PFSK-1 (cell line): ENCODE data around the gene AKIP1.

Source experiments
- FOXP2 ChIP-seq: optimal IDR thresholded peaks from 2 replicates; pipeline ENCODE3; 2011; ENCODE audit warnings: borderline replicate concordance, control low read depth, inconsistent platforms; ENCODE audit not compliant: insufficient read depth; ENCODE audit errors: extremely low read length, extremely low read depth
- POLR2AphosphoS5 ChIP-seq: IDR thresholded peaks from 2 replicates; pipeline ENCODE4 v1.6.1; 2012; ENCODE audit warnings: low read depth, mild to moderate bottlenecking, control low read depth, low read length, moderate library complexity
- SIN3A ChIP-seq: IDR thresholded peaks from 2 replicates; pipeline ENCODE4 v1.6.1; 2012; ENCODE audit warnings: mild to moderate bottlenecking, low read length, moderate library complexity, borderline replicate concordance; ENCODE audit not compliant: insufficient read depth
- TAF1 ChIP-seq: IDR thresholded peaks from 2 replicates; pipeline ENCODE4 v1.6.1; 2012; ENCODE audit warnings: low read length, control low read depth, borderline replicate concordance; ENCODE audit not compliant: insufficient read depth
- TF ChIP-seq, protein P1 (sequence below), 2 experiments: IDR thresholded peaks; 2 replicates each; pipeline versions ENCODE4 v1.6.1 to v1.8.0; 2011 to 2012; ENCODE audit warnings: low read depth in 2 of 2, low read length in 2 of 2, control low read depth in 1 of 2, inconsistent platforms in 1 of 2, mild to moderate bottlenecking in 1 of 2, moderate library complexity in 1 of 2; ENCODE audit not compliant: insufficient read depth in 1 of 2

Gene AKIP1

DNA sequence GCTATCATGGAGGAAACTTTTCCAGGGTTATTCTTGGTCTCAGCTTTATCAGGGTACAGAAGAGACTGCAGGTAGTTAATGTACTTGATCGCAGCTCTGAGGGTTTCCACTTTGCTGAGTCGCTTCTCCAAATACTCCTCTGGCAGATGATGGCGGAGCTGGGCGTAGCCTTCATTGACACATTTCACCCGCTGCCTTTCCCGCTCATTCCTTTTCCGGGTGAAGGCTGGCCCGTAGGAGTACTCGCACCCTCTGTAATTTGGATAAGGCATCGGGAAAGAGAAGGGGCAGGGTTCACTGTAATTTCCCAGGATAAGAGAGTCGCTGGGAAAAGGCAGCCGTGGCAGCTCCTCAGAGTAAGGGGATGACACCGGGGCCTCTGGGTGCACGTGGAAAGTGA is 26.7 kb downstream of the AKIP1 start:
- TF ChIP-seq POLR2AphosphoS5: no peak
- no peak for TF ChIP-seq SIN3A
- no peak for TF ChIP-seq FOXP2
- TF ChIP-seq, protein P1, sequence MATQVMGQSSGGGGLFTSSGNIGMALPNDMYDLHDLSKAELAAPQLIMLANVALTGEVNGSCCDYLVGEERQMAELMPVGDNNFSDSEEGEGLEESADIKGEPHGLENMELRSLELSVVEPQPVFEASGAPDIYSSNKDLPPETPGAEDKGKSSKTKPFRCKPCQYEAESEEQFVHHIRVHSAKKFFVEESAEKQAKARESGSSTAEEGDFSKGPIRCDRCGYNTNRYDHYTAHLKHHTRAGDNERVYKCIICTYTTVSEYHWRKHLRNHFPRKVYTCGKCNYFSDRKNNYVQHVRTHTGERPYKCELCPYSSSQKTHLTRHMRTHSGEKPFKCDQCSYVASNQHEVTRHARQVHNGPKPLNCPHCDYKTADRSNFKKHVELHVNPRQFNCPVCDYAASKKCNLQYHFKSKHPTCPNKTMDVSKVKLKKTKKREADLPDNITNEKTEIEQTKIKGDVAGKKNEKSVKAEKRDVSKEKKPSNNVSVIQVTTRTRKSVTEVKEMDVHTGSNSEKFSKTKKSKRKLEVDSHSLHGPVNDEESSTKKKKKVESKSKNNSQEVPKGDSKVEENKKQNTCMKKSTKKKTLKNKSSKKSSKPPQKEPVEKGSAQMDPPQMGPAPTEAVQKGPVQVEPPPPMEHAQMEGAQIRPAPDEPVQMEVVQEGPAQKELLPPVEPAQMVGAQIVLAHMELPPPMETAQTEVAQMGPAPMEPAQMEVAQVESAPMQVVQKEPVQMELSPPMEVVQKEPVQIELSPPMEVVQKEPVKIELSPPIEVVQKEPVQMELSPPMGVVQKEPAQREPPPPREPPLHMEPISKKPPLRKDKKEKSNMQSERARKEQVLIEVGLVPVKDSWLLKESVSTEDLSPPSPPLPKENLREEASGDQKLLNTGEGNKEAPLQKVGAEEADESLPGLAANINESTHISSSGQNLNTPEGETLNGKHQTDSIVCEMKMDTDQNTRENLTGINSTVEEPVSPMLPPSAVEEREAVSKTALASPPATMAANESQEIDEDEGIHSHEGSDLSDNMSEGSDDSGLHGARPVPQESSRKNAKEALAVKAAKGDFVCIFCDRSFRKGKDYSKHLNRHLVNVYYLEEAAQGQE (IDR thresholded peaks at IDR 0.05; ENCODE audit: insufficient read depth in 1 of 2, low read depth in 2 of 2, low read length in 2 of 2): no peak
- TF ChIP-seq TAF1: no peak

- TF ChIP-seq TAF1 (no peak), POLR2AphosphoS5 (no peak)
Measured at GRCh38 chr11:8941341-8942103, 30.5 kb downstream of the AKIP1 start.

DNA sequence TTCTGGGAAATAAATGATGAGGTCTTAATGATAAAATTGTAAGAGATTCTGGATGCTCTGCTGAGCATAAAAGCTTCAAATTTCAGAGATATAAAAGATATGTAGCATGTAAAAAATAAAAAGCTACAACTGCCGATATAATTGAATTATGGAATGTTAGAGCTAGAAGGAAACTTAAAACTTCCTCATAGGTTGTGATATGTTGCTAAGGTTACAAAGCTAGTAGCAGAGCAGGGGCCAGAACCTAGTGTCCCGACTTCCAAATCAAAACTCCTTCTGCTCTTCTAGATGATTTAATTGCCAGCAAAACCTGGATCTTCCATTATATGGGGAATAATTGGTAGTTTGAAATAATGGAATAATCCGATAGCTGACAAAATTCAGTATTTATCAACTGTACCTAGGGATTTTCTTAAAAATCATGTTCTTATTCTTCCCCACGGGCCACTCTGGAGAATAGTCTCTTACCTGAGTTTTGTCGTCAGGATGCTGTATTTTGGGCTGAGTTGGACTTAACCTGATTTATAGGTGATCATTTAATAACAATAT is 31.6 kb downstream of the AKIP1 start, which contains the start of gene ASCL3:
Gene ASCL3 (minus strand): TSS at position 499 of the 549 bp plus-strand sequence. CDS start 4,855 bp downstream, outside the sequence.
- TF ChIP-seq SIN3A: no peak
- TF ChIP-seq, protein P1 (IDR thresholded peaks at IDR 0.05; ENCODE audit: insufficient read depth in 1 of 2, low read depth in 2 of 2, low read length in 2 of 2): no peak

GRCh38 chr11:8947230-8947943 is 36.4 kb downstream of the AKIP1 start:
- TF ChIP-seq SIN3A: no peak
- no peak for TF ChIP-seq FOXP2
- TF ChIP-seq, protein P1 (IDR thresholded peaks at IDR 0.05; ENCODE audit: insufficient read depth in 1 of 2, low read depth in 2 of 2, low read length in 2 of 2): no peak
- no peak for TF ChIP-seq POLR2AphosphoS5
- no peak for TF ChIP-seq TAF1

GRCh38 chr11:8948886-8949285 is 37.9 kb downstream of the AKIP1 start:
- TF ChIP-seq FOXP2: no peak
- no peak for TF ChIP-seq SIN3A
- TF ChIP-seq, protein P1 (IDR thresholded peaks at IDR 0.05; ENCODE audit: insufficient read depth in 1 of 2, low read depth in 2 of 2, low read length in 2 of 2): no peak
- no peak for TF ChIP-seq POLR2AphosphoS5
- no peak for TF ChIP-seq TAF1
